GM21367 (cell line): ENCODE measurements around the gene KREMEN1.

Experiments used
- ATAC-seq: cut with Tn5 transposase; IDR thresholded peaks from one replicate; pipeline ENCODE4 v1.9.1; 2021; ENCODE audit not compliant: unreplicated experiment

The KREMEN1 gene

GRCh38 chr22:29126670-29127395, 54.0 kb downstream of the KREMEN1 start:
- no peak for ATAC-seq

GRCh38 chr22:29128891-29129807, 56.3 kb downstream of the KREMEN1 start:
- no peak for ATAC-seq

- no peak for ATAC-seq
Observed at GRCh38 chr22:29129808-29130140, 56.9 kb downstream of the KREMEN1 start.

- no peak for ATAC-seq
Observed at GRCh38 chr22:29130476-29130875, 57.6 kb downstream of the KREMEN1 start.

GRCh38 chr22:29133603-29134133, 60.8 kb downstream of the KREMEN1 start:
- no peak for ATAC-seq

- ATAC-seq, result no peak
Observed at GRCh38 chr22:29134448-29134847, 61.6 kb downstream of the KREMEN1 start.

- ATAC-seq, result no peak
Observed at GRCh38 chr22:29136782-29137700, 64.2 kb downstream of the KREMEN1 start.

GRCh38 chr22:29138556-29139305, 65.9 kb downstream of the KREMEN1 start:
- no peak for ATAC-seq

- ATAC-seq, result no peak
Observed at GRCh38 chr22:29139965-29140782, 67.3 kb downstream of the KREMEN1 start.

GRCh38 chr22:29141078-29141688, 68.3 kb downstream of the KREMEN1 start:
- no peak for ATAC-seq

GRCh38 chr22:29142116-29142515, 69.3 kb downstream of the KREMEN1 start:
- no peak for ATAC-seq

GRCh38 chr22:29143941-29144785, 71.3 kb downstream of the KREMEN1 start:
- ATAC-seq, result no peak

- ATAC-seq, result no peak
Observed at GRCh38 chr22:29144786-29145160, 71.9 kb downstream of the KREMEN1 start.

GRCh38 chr22:29145321-29146072, 72.7 kb downstream of the KREMEN1 start:
- no peak for ATAC-seq

- no peak for ATAC-seq
Observed at GRCh38 chr22:29146091-29146560, 73.3 kb downstream of the KREMEN1 start.

- ATAC-seq, result no peak
Observed at GRCh38 chr22:29146771-29147170, 73.9 kb downstream of the KREMEN1 start.

- ATAC-seq, result no peak
Observed at GRCh38 chr22:29147331-29147899, 74.6 kb downstream of the KREMEN1 start.
